Left ventricle myocardium superior (tissue), 1 donor: Measurements from ENCODE around the gene KCNQ1OT1. TPM values are rescaled to one million over a fixed set of nuclear protein-coding genes. Genes with fewer than 3 reads are reported as not detected.

Experiments used
- ATAC-seq: fragments of 200-7000 bp; cut with Tn5 transposase; one replicate; pipeline ENCODE4 v1.9.1; 2020; ENCODE audit warnings: mild to moderate bottlenecking, moderate library complexity
- DNase-seq: peaks from one replicate; pipeline ENCODE4 v3.0.0-alpha.2; 2020
- intact Hi-C: fragments of 100-400 bp; cut with micrococcal nuclease; formaldehyde crosslinking; loops from one replicate; pipeline ENCODE4 v1.11.0; 2022
- long read RNA-seq: library from polyadenylated mRNA; unstranded; transcript quantifications from one replicate; pipeline ENCODE4 v2.0.0, GENCODE V29; 2021
- total RNA-seq: library from RNA; stranded (reverse); fragmentation: NEBNext Ultra II Directional; extraction: Animal tissue kit (Norgen Biotek cat#: 25700); gene quantifications from one replicate; pipeline ENCODE4 v1.2.1, GENCODE V29; 2021
- donor health status: DM: no; HTN: yes; CAD: no; lungs with severe emphysema.

The KCNQ1OT1 gene
- total RNA-seq = 0.35 TPM
- long read RNA-seq, full-length matches to known transcripts = 2 of 2 reads
- long read RNA-seq, partial matches to known transcripts = 0 of 2 reads
- long read RNA-seq, other reads (novel, unspliced or antisense) = 0 of 2 reads

- intact Hi-C loops = no loop called here
- peak; percentile 93 for DNase-seq
- ATAC-seq = peak; percentile 96
Measured at GRCh38 chr11:2699531-2700414, at the start of gene KCNQ1OT1. TSS of gene KCNQ1OT1 (minus strand) at chr11:2699994.

GRCh38 chr11:2748814-2749554 is 49.2 kb upstream of the KCNQ1OT1 start:
- ATAC-seq (no peak), DNase-seq (no peak)
- intact Hi-C loops = no loop called here

DNA sequence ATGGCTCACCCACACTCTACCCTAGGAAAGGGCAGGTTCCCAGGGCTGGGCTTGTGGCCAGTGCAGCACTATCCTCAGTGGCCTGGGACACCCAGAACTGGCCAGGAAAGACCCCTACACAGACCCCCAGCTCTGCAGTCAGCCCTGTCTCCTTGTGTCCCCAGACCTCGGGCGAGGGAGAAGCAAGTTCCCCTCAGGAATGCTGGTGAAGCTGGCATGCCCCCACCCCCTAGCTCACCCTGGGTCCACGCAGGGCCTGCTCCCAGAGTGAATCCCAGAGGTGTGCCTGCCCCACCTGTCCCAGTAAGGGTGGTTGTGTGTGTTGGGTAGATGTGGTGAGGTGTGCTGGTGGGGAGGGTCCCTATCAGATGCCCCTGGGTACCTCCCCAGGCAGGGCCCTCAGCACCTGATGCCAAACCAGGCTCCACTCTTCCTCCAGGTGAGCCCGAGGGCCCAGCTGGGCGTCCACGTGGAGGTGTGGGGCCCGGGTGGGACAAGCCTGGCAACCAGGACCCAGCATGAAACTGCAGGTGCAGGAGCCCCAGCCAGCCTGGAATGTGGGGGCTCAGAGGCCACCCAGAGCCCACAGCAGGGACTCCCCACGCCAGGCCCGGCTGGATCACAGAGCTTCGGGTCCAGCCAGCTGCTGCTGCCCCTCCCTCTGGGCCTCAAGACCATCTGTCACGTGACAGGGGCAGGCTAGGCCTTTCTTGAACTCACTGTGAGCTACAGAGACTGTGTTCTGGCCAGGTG is 48.4 kb upstream of the KCNQ1OT1 start:
- no peak for DNase-seq
- ATAC-seq = no peak
- intact Hi-C loops = no loop called here

- ATAC-seq (no peak), DNase-seq (no peak)
- intact Hi-C loops = no loop called here
Measured at GRCh38 chr11:2747248-2748027, 47.6 kb upstream of the KCNQ1OT1 start.

DNA sequence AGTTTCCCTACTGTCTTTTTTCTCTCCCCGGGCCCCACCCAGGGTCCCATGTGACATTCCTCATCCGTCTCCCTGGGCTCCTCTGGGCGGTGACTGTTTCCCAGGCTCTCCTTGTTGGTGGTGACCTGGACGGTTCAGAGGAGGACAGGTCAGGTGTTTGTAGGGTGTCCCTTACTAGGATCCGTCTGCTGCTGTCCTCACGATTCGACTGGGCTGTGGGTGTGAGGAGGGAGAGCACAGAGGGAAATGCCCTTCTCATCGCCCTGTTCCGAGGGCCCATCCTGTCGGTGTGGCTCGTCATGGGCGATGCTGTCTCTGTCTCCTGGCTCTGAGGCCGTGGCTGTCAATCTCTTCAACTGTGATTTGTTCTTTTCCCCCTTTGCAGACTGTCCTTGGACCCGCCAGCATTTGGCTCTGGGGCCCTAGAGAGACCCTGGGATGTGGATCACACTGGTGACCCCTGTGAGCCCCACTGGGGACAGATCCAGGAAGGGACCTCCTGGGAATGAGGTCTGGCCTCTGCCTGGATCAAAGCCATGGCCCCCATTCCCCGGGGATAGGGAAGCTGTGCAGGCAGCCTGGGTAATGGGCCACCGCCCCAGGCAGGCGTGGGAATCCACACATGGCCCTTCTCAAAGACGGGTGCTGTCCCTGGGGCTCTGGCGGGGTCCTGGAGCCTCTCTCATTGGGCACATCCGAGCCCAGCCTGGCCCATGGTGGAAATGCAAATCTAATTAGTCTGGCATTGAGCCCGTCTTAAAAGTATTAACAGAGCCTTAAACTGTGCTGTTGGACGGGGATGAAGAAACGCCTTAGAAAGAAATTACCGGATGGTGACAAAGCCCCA is 46.8 kb upstream of the KCNQ1OT1 start:
- ATAC-seq (peak; percentile 17), DNase-seq (peak; percentile 56)
- intact Hi-C loops = no loop called here

GRCh38 chr11:2745511-2745910 is 45.7 kb upstream of the KCNQ1OT1 start:
- DNase-seq (no peak), ATAC-seq (no peak)
- intact Hi-C loops = no loop called here

GRCh38 chr11:2744166-2744565 is 44.4 kb upstream of the KCNQ1OT1 start:
- peak; percentile 41 for DNase-seq
- intact Hi-C loops = no loop called here
- ATAC-seq = peak; percentile 32

DNA sequence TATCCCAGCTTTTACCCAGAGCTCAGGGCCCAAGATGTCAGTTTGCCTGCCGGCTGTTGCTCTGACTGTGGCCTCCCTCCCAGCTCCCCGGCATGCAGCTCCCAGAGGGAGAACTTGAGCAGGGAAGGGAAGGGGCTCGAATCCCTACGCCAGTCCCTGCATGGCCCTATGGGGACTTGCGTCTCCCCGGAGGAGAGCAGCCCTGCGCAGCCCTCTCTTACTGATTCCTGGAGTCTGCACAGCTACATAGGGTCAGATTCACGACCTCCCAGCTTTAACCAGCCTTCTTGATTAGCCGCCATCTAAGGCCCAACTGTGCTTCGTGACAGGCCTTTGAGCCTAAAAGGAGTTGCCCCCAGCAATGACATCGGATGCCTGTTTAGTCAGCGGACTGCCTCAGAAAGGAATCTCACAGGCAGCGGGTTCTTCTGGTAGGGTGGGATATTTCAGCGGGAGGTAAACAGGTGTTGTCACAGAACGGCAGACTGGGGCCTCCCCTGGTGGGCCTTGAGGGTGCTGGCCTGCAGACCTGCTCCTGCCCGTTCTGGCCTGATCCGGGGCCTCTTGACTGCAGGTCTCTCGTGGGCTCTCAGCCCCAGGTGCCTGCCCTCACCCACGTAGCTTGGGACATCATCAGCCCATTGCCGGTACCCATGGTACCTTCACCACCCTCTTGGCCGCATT is 43.8 kb upstream of the KCNQ1OT1 start:
- DNase-seq = no peak

GRCh38 chr11:2742611-2743426 is 43.0 kb upstream of the KCNQ1OT1 start:
- ATAC-seq (no peak), DNase-seq (peak; percentile 19)
- intact Hi-C loops = no loop called here

More for the DNA sequence above, 43.8 kb upstream of the KCNQ1OT1 start:
- intact Hi-C loops = no loop called here
- no peak for ATAC-seq

- intact Hi-C loops = no loop called here
- DNase-seq (peak; percentile 20), ATAC-seq (no peak)
Measured at GRCh38 chr11:2742201-2742600, 42.4 kb upstream of the KCNQ1OT1 start.

GRCh38 chr11:2741377-2742131 is 41.8 kb upstream of the KCNQ1OT1 start:
- ATAC-seq (peak; percentile 62), DNase-seq (peak; percentile 45)
- intact Hi-C loops = no loop called here

- intact Hi-C loops = no loop called here
Measured at GRCh38 chr11:2741006-2741376, 41.2 kb upstream of the KCNQ1OT1 start.

GRCh38 chr11:2740275-2740940 is 40.6 kb upstream of the KCNQ1OT1 start:
- intact Hi-C loops = no loop called here
- ATAC-seq (no peak), DNase-seq (peak; percentile 27)

More at GRCh38 chr11:2741006-2741376, 41.2 kb upstream of the KCNQ1OT1 start:
- peak; percentile 22 for DNase-seq
- peak; percentile 6 for ATAC-seq

DNA sequence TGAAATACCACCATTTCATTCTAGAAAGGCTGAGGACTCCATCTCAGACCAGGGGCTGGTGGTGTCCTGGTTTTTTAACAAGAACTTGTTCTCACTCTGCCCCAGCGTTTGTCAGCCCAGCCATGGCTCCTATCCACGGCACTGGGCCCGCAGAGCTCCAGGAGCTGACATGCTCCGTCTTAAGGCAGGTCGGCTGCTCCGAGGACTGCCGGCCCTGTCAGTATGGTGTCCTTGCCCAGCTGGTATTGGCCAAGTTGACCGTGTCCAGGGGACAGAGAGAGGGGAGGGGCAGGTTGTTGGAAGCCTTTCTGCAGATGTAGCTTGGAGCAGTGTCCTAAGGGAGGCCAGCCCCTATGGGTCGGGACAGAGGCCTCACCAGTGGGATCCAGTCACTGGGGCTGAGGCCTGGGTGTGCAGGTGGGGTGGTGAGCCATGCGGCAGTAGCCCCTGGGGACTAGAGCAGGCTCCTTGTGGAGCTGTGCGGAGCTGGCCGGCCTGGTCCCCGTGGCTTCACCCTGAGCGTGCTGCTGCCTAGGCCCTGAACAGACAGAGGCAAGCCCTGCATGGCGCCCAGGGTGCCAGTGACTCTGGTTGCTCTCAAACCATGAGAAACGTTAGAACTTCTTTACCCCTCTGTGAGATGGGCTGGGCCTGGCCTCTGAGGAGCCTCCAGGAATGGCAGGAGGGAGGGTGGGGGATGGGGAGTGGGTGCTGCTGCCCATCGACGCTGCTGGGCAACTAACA is 39.9 kb upstream of the KCNQ1OT1 start:
- intact Hi-C loops = no loop called here
- peak; percentile 28 for DNase-seq

More for the DNA sequence above, 39.9 kb upstream of the KCNQ1OT1 start:
- no peak for ATAC-seq
